IMR-90 (cell line): ENCODE measurements around the gene PPARGC1A. TPM values are rescaled to one million over a fixed set of nuclear protein-coding genes. Genes with fewer than 3 reads are reported as not detected.

Experiments
- ATAC-seq: fragments of 200-7000 bp; cut with Tn5 transposase; 2 replicates; pipeline ENCODE4 v1.9.1; 2020; ENCODE audit warnings: low read depth, mild to moderate bottlenecking, moderate library complexity
- BruUV-seq: library from RNA; stranded (reverse); fragments of 400-500 nt; replicated peaks from 2 replicates; lab custom pipeline; 2021; lab: Mats Ljungman, UMichigan
- CTCF ChIA-PET: fragments of 300-600 bp; formaldehyde crosslinking; extraction: SDS; loops from one replicate; lab custom pipeline; 2021; ENCODE audit warnings: antibody characterized with exemption; lab: Yijun Ruan, JAX
- POLR2A ChIA-PET: fragments of 300-600 bp; sonication (Branson Sonifier 250); formaldehyde crosslinking; loops from one replicate; lab custom pipeline; 2022; ENCODE audit warnings: antibody characterized with exemption; ENCODE audit not compliant: unreplicated experiment; lab: Charles Lee
- DNase-seq: peaks from one replicate; pipeline ENCODE4 v3.0.0; 2013
- H2AFZ ChIP-seq: replicated peaks from 2 replicates; pipeline ENCODE3; 2013; ENCODE audit warnings: low read length, mild to moderate bottlenecking; ENCODE audit not compliant: poor library complexity
- H2AK5ac ChIP-seq: 2 replicates; pipeline ENCODE4 v1.6.1; 2013; ENCODE audit warnings: low read depth, low read length, inconsistent platforms
- H2AK9ac ChIP-seq: replicated peaks from 2 replicates; pipeline ENCODE3; 2013; ENCODE audit warnings: mild to moderate bottlenecking, low read depth, low read length, moderate library complexity; ENCODE audit not compliant: poor library complexity
- H2BK120ac ChIP-seq: 2 replicates; pipeline ENCODE4 v1.6.1; 2013; ENCODE audit warnings: low read depth, low read length, inconsistent platforms
- H2BK15ac ChIP-seq: 3 replicates; pipeline ENCODE4 v1.6.1; 2013; ENCODE audit warnings: low read depth, low read length, inconsistent platforms
- H2BK20ac ChIP-seq: 2 replicates; pipeline ENCODE4 v1.6.1; 2013; ENCODE audit warnings: low read depth, mild to moderate bottlenecking, inconsistent platforms, low read length, moderate library complexity
- H2BK5ac ChIP-seq: 2 replicates; pipeline ENCODE4 v1.6.1; 2013; ENCODE audit warnings: mild to moderate bottlenecking, low read depth, low read length, inconsistent platforms; ENCODE audit not compliant: poor library complexity, severe bottlenecking
- H3K14ac ChIP-seq: replicated peaks from 2 replicates; pipeline ENCODE4 v1.6.1; 2013; ENCODE audit warnings: low read depth, low read length, inconsistent platforms
- H3K18ac ChIP-seq: 2 replicates; pipeline ENCODE4 v1.6.1; 2013; ENCODE audit warnings: low read depth, low read length, control low read depth
- H3K23ac ChIP-seq: 2 replicates; pipeline ENCODE4 v1.6.1; 2013; ENCODE audit warnings: low read depth, low read length, inconsistent platforms
- H3K27ac ChIP-seq: 2 replicates; pipeline ENCODE4 v1.5.1; 2013; ENCODE audit warnings: mild to moderate bottlenecking, control low read depth, low read length; ENCODE audit not compliant: insufficient read depth
- H3K27me3 ChIP-seq: 2 replicates; pipeline ENCODE4 v1.6.1; 2013; ENCODE audit warnings: low read length; ENCODE audit not compliant: control insufficient read depth, insufficient read depth
- H3K36me3 ChIP-seq: 2 replicates; pipeline ENCODE4 v1.6.1; 2013; ENCODE audit warnings: low read length, mixed read lengths; ENCODE audit not compliant: control insufficient read depth, insufficient read depth
- H3K4ac ChIP-seq: 2 replicates; pipeline ENCODE4 v1.6.1; 2013; ENCODE audit warnings: low read depth, low read length, inconsistent platforms
- H3K4me1 ChIP-seq: 2 replicates; pipeline ENCODE4 v1.6.1; 2013; ENCODE audit warnings: low read length, mixed read lengths; ENCODE audit not compliant: control insufficient read depth, insufficient read depth
- H3K4me2 ChIP-seq: 2 replicates; pipeline ENCODE4 v1.6.1; 2013; ENCODE audit warnings: low read depth, mild to moderate bottlenecking, control low read depth, low read length, moderate library complexity
- H3K4me3 ChIP-seq: 2 replicates; pipeline ENCODE4 v1.5.1; 2013; ENCODE audit warnings: low read depth, mild to moderate bottlenecking, control low read depth, low read length, moderate library complexity; ENCODE audit not compliant: insufficient read depth
- H3K56ac ChIP-seq: 2 replicates; pipeline ENCODE4 v1.6.1; 2013; ENCODE audit warnings: low read length, inconsistent platforms; ENCODE audit not compliant: insufficient read depth; ENCODE audit errors: extremely low read depth
- H3K79me1 ChIP-seq, 2 experiments: 2 replicates each; pipeline ENCODE4 v1.6.1; 2013; ENCODE audit warnings: low read length in 2 of 2, inconsistent platforms in 1 of 2, low read depth in 1 of 2
- H3K9ac ChIP-seq: 2 replicates; pipeline ENCODE4 v1.6.1; 2013; ENCODE audit warnings: low read depth, low read length, control low read depth
- H3K9me1 ChIP-seq: 2 replicates; pipeline ENCODE4 v1.6.1; 2013; ENCODE audit warnings: low read length, inconsistent platforms; ENCODE audit not compliant: insufficient read depth
- H3K9me3 ChIP-seq: 2 replicates; pipeline ENCODE4 v1.6.1; 2013; ENCODE audit warnings: low read length; ENCODE audit not compliant: control insufficient read depth, insufficient read depth
- H4K20me1 ChIP-seq: 2 replicates; pipeline ENCODE4 v1.6.1; 2013; ENCODE audit warnings: low read length, inconsistent platforms; ENCODE audit not compliant: insufficient read depth
- H4K5ac ChIP-seq: 2 replicates; pipeline ENCODE4 v1.6.1; 2013; ENCODE audit warnings: mild to moderate bottlenecking, low read depth, low read length, control low read depth
- H4K8ac ChIP-seq, 2 experiments: 2 replicates each; pipeline ENCODE4 v1.6.1; 2013; ENCODE audit warnings: low read depth in 2 of 2, low read length in 2 of 2, control low read depth in 1 of 2, inconsistent platforms in 1 of 2
- H4K91ac ChIP-seq: 2 replicates; pipeline ENCODE4 v1.6.1; 2013; ENCODE audit warnings: low read depth, low read length, inconsistent platforms; ENCODE audit not compliant: insufficient read depth
- BHLHE40 ChIP-seq: fragments of 150-350 bp; IDR thresholded peaks from 2 replicates; pipeline ENCODE4 v1.6.1; 2016; ENCODE audit warnings: mild to moderate bottlenecking, low read depth, low read length
- CHD1 ChIP-seq: IDR thresholded peaks from 2 replicates; pipeline ENCODE4 v1.6.1; 2012; ENCODE audit warnings: low read depth, low read length, improper control_type of control experiment
- CTCF ChIP-seq: conservative IDR thresholded peaks from 2 replicates; pipeline ENCODE4 v1.5.1; 2012; ENCODE audit warnings: mild to moderate bottlenecking, low read depth, low read length, improper control_type of control experiment
- ELK1 ChIP-seq: fragments of 150-350 bp; IDR thresholded peaks from 2 replicates; pipeline ENCODE4 v1.6.1; 2016; ENCODE audit warnings: low read depth, mild to moderate bottlenecking, low read length, moderate library complexity, borderline replicate concordance
- FOS ChIP-seq: fragments of 150-350 bp; IDR thresholded peaks from 2 replicates; pipeline ENCODE4 v1.6.1; 2016; ENCODE audit warnings: low read depth, low read length
- MAFK ChIP-seq: IDR thresholded peaks from 2 replicates; pipeline ENCODE4 v1.6.1; 2012; ENCODE audit warnings: low read depth, low read length, improper control_type of control experiment
- MAZ ChIP-seq: IDR thresholded peaks from 2 replicates; pipeline ENCODE4 v1.6.1; 2012; ENCODE audit warnings: low read depth, mild to moderate bottlenecking, low read length, improper control_type of control experiment, moderate library complexity, borderline replicate concordance
- MXI1 ChIP-seq: IDR thresholded peaks from 2 replicates; pipeline ENCODE4 v1.6.1; 2012; ENCODE audit warnings: low read depth, mild to moderate bottlenecking, low read length, moderate library complexity, borderline replicate concordance
- NFE2L2 ChIP-seq: fragments of 150-350 bp; IDR thresholded peaks from 2 replicates; pipeline ENCODE4 v1.6.1; 2016; ENCODE audit warnings: low read depth, mild to moderate bottlenecking, low read length
- RAD21 ChIP-seq: IDR thresholded peaks from 2 replicates; pipeline ENCODE4 v1.6.1; 2012; ENCODE audit warnings: low read length, improper control_type of control experiment
- RCOR1 ChIP-seq: IDR thresholded peaks from 2 replicates; pipeline ENCODE4 v1.6.1; 2012; ENCODE audit warnings: mild to moderate bottlenecking, low read length, improper control_type of control experiment; ENCODE audit not compliant: insufficient replicate concordance
- RFX5 ChIP-seq: IDR thresholded peaks from 2 replicates; pipeline ENCODE4 v1.8.0; 2012; ENCODE audit warnings: low read depth, mild to moderate bottlenecking, low read length, moderate library complexity
- SMC3 ChIP-seq: fragments of 150-350 bp; IDR thresholded peaks from 2 replicates; pipeline ENCODE4 v1.6.1; 2016; ENCODE audit warnings: low read depth, mild to moderate bottlenecking, antibody characterized with exemption, low read length, moderate library complexity
- USF2 ChIP-seq: fragments of 150-350 bp; IDR thresholded peaks from 2 replicates; pipeline ENCODE4 v1.6.1; 2017; ENCODE audit warnings: mild to moderate bottlenecking, antibody characterized with exemption, low read length, low read depth
- WGBS, 2 experiments: methylation state at CpG; one replicate each; pipeline versions ENCODE4 v1.1.5 to v1.1.7; 2013; ENCODE audit warnings: missing lambda C conversion rate in 2 of 2; ENCODE audit not compliant: insufficient read length in 1 of 2; ENCODE audit errors: extremely low coverage in 2 of 2; 5-methylcytosine and 5-hydroxymethylcytosine counted together
- dilution Hi-C: fragments of 300-500 bp; cut with HindIII; formaldehyde crosslinking; loops from one replicate; pipeline ENCODE4 v1.14.3; 2018; ENCODE audit warnings: low sequenced_read_pairs; ENCODE audit not compliant: unreplicated experiment
- in situ Hi-C: fragments of 300-500 bp; cut with MboI; formaldehyde crosslinking; loops from 3 replicates; pipeline ENCODE4 v1.14.3; 2019; ENCODE audit warnings: low sequenced_read_pairs, inconsistent platforms, mixed read lengths
- intact Hi-C: fragments of 100-400 bp; cut with micrococcal nuclease; formaldehyde crosslinking; loops from 2 replicates; pipeline ENCODE4 v1.10.0; 2022
- polyA plus RNA-seq, 3 experiments: library from polyadenylated mRNA; depleted of rRNA; stranded (reverse); fragments of >200 nt; gene quantifications; 2 replicates each; pipeline ENCODE4 v1.2.3, GENCODE V29; 2012; ENCODE audit warnings: low replicate concordance in 1 of 3
- total RNA-seq: library from RNA; depleted of rRNA; stranded (reverse); fragments of >200 nt; gene quantifications from 2 replicates; pipeline ENCODE4 v1.2.3, GENCODE V29; 2012

PPARGC1A gene
- total and polyA plus RNA-seq, 2 of the 4 experiments (the other 2 are of a cell fraction): under 0.01 to 0.03 TPM

GRCh38 chr4:23746672-23747071, 143.2 kb downstream of the PPARGC1A start:
- Histone ChIP-seq H3K14ac (no peak overlapping the region), H2AK9ac (no peak overlapping the region)
- CTCF ChIA-PET: no interaction called here

More at GRCh38 chr4:23746672-23747071, 143.2 kb downstream of the PPARGC1A start:
- no peak overlapping the region for H2BK5ac ChIP-seq
- H3K9me1 ChIP-seq: no peaks in the 10 kb centered on the region
- dilution Hi-C loops: no loop called here
- H3K27ac ChIP-seq: no peak overlapping the region
- no peak overlapping the region for H3K4me2 ChIP-seq
- H3K27me3 ChIP-seq: peaks cover 1% of the 10 kb centered on the region; the same call in 1 of the 2 replicates
- no peak overlapping the region for H4K91ac ChIP-seq
- TF ChIP-seq MAZ (no peak), BHLHE40 (no peak), CTCF (no peak), RFX5 (no peak), USF2 (no peak), MXI1 (no peak), RAD21 (no peak), NFE2L2 (no peak), SMC3 (no peak), MAFK (no peak), RCOR1 (no peak), ELK1 (no peak), CHD1 (no peak), FOS (no peak)
- in situ Hi-C loops: no loop called here
- no peak overlapping the region for H2BK20ac ChIP-seq
- H4K5ac ChIP-seq: no peak overlapping the region
- no peak overlapping the region for H3K4ac ChIP-seq
- POLR2A ChIA-PET: no interaction called here
- H3K36me3 ChIP-seq: no peaks in the 10 kb centered on the region
- H3K56ac ChIP-seq: no peak overlapping the region
- H4K8ac ChIP-seq: no peak overlapping the region
- H2BK15ac ChIP-seq: no peak overlapping the region
- no peak overlapping the region for H3K4me3 ChIP-seq
- no peaks in the 10 kb centered on the region for H4K20me1 ChIP-seq
- peaks cover 2% of the 10 kb centered on the region; the same call in 1 of the 2 replicates for H3K9me3 ChIP-seq
- intact Hi-C loops: no loop called here
- no peak overlapping the region for H2BK120ac ChIP-seq
- DNase-seq: no peak
- no peak for ATAC-seq
- no peaks in the 10 kb centered on the region for H3K4me1 ChIP-seq
- no CpG with 5 or more reads among the region's 2 CpGs for WGBS, 2 experiments
- H3K79me1 ChIP-seq: no peaks in the 10 kb centered on the region
- H3K18ac ChIP-seq: no peak overlapping the region
- no TSS peak for BruUV-seq
- H3K23ac ChIP-seq: no peak overlapping the region
- H3K9ac ChIP-seq: no peak overlapping the region
- H2AK5ac ChIP-seq: no peak overlapping the region
- no peak overlapping the region for H2AFZ ChIP-seq
